HG03175 (cell line): ENCODE results near the gene DYSF.

Experiments
- ATAC-seq: cut with Tn5 transposase; IDR thresholded peaks from one replicate; pipeline ENCODE4 v1.9.1; 2021; ENCODE audit warnings: mild to moderate bottlenecking, moderate library complexity; ENCODE audit not compliant: unreplicated experiment

The DYSF gene

DNA sequence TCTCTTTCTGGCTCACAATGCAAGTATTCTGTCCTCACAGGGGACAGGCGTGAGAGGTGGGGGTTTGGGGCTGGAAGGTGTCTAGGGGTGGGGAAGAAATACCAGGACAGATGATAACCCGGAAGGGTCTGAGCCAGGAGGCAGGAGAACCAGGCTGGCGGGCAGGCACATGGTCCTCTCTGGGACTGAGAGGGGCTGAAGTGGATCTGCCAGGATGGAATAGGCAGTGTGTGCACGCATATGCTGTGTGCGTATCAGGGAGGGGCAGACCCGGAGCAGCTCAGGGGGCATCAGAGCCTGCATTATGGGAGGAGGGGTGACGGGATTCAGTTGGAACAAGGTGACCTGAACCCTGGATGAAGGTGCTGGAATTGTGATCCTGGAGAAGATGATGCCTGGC lies 157.3 kb downstream of the DYSF start:
- ATAC-seq: no peak

GRCh38 chr2:71611247-71611646 lies 157.9 kb downstream of the DYSF start:
- no peak for ATAC-seq

DNA sequence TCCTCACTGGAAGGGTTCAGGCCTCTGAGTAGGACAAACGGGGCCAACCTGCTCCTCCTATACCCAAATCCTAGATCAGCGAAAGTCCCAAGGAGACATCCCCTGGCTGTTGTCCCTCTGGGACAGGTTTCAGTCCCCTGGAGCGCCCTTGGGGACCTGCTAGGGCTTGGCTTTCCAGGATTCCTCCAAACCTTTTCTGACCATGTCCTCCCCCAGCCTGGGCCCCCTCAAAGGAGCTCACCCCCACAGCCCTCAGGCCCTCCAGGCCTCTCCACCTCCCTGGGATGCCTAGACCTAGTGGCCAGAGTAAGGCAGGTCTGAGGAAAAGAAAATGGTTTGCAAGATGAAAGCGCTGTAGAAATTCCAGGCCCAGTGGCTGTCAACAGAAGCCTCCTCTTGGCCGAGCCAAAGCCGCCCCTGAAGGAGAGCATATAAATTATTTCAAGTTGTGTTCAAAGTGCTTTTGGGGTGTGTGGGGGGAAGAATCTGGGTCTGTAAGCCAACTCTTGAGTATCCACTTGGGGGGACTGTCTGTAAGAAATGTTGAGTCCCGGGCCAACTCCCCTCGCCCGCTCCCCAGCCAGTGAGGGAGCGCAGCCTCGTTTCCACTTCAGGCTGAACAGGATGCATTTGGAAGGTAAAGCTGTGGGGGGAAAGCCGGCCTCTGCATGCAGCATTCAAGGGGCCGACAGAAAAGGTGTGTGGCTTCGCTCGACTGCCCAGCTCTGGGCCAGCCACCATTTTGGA lies 158.6 kb downstream of the DYSF start:
- ATAC-seq: no peak

- no peak for ATAC-seq
These were observed 159.4 kb downstream of the DYSF start for GRCh38 chr2:71612581-71613402.

- no peak for ATAC-seq
These were observed 160.1 kb downstream of the DYSF start for GRCh38 chr2:71613403-71613952.

DNA sequence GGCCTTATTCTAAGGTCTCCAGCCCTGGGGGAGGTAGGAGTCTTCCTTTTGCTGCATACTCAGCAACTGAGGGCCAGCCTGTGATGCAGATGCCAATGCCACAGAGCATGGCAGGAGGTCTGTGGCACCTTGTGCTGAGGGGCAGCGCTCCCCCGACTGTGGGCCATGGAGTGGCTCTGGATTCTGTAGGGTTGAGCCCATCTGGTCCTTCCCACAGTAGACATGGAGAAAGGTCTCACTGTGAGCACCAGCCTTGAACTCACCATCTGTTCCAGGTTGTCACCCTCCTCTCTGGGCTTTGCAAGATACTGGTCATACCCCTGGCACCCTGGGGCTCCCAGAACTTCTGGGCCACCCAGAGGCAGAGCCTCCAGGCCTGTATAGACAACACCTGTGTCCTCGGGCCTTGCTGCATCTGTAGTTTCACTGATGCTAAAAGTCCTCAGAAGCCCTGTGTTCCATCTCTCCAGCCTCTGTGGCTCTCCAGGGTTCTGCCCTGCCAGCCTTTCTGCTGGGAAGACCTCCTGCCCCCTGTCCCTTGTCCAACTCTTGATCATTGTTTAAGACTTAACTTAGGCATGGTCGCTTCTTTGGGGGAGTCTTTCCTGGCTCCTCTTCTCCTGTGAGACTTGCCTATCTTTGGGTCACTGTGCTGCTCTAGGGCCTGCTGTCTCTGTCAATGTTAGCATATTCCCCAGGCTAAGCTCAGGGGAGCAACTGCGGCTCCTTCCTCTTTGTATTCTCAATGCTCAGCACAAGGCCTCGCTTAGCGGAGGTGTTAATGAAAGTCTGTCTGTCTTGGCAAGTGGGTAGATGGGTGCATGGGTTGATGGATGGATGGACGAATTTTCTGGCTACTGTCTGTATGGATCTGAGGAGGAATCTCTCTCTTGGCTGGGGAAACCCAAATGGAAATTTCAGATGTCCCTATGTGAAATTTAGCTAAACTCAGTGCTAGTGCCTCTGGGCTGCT lies 160.9 kb downstream of the DYSF start:
- no peak for ATAC-seq

- ATAC-seq: no peak
These were observed 161.8 kb downstream of the DYSF start for GRCh38 chr2:71614976-71615766.

DNA sequence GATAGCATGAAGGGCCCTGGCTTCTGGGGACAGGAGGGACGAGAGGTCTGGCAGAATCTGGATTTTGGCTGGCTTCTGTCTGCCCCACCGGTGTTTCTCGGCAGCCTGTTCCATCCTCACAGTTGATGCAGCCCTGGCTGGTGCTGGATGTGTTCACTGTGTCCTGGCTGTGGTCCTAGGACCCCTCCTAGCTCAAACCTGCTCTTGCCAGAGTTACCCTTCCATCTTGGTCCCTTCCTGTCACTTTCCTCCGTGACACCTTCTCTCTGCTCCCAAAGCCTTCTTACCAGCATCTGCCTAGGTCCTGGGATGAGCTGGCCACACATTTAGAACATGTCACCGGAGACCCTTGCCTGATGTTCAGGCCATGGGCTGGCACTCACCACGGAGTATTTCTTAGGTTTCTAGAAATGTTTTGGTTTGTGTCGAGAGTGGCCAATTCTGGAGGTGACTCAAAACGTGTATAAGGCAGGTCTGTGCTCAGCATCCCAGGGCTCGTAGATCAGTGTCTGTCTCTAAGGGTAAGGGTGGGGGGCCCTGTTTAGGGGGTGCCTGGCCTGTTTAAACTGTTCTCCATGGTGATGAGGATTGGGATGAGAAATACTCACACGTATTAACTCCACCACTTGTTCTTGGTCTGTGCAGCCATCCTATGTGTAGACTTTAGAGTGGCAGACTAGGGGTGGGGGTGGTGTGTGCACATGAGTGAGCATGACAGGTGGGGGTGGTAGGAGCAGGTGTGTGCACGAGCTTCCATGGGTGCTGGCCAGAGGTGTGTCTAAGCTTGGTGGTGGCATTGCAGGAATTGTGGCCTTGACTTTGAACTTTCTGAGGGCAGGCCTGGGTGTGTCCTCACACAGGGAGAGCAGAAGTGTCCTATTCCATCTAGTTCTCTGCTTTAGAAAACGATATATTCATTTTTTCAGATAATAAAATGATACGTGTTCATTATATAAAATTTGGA lies 162.7 kb downstream of the DYSF start:
- ATAC-seq: no peak

DNA sequence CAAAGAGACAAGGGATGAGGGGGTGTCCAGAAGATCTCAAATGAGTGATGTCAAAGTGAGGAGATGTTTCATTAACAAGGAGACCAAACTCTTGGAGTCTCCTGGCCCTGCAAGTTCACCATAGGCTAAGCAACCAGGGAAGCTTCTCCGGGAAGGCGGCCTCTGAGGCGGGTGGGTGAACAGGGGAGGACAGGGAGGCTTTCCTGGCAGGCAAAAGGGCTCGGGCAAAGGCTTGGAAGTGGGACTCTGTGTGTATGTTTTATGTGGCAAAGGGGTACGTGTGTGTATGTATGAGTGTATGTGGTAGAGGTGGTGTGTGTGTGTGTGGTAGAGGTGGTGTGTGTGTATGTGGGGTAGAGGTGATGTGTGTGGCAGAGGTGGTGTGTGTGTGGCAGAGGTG lies 163.9 kb downstream of the DYSF start:
- no peak for ATAC-seq

DNA sequence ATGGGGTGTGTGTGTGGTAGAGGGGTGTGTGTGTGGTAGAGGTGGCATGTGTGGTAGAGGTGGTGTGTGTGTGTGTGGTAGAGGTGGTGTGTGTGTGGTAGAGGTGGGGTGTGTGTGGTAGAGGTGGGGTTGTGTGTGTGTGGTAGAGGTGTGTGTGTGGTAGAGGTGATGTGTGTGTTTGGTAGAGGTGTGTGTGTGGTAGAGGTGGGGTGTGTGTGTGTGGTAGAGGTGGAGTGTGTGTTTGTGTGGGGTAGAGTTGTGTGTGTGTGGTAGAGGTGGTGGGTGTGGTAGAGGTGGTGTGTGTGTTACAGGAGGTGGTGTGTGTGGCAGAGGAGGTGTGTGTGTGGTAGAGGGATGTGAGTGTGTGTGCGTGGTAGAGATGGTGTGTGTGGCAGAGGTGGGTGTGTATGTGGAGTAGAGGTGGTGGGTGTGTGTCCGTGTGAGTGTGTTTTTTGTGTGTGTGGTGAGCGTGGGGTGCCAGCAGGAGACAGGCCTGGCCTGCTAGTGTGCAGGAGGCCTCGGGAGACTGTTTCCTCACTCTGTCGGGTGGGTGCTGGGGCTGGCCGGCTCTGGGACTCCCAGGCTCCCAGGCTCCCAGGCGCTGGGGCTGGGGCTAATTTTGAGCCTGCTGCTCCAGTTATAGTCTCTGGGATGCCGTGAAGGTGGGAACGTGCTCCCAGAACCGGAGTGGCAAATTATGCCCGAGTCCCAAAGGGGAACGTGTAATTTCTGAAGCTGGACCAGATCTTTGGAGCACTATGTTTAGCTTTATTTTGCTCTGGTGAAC lies 165.2 kb downstream of the DYSF start:
- ATAC-seq: no peak

DNA sequence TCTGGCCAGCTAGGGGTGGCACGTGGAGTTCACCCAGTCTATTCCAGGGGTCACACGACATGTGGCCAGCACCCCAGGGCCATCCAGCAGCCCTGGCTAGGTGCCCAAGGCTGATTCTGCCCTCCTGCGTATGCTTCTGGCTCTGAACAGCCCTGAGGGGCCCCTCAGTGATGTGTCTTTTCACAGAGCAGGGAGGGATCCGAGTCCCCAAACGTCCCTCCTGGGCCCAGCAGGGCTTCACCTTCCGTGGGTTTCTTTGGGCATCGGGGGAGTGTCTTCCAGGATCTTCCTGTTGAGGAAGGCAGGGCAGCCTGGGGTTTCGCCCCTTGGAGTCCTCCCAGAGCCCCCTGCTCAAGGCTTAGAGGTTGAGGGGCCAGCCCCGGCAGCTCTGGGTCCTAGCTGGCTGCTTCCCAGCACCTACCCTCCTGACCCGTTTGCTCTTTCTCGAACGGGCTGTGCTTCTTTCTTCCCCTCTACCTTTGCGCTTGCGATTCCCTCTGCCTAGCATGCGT lies 165.9 kb downstream of the DYSF start:
- no peak for ATAC-seq

GRCh38 chr2:71620116-71620515 lies 166.8 kb downstream of the DYSF start:
- ATAC-seq: no peak

DNA sequence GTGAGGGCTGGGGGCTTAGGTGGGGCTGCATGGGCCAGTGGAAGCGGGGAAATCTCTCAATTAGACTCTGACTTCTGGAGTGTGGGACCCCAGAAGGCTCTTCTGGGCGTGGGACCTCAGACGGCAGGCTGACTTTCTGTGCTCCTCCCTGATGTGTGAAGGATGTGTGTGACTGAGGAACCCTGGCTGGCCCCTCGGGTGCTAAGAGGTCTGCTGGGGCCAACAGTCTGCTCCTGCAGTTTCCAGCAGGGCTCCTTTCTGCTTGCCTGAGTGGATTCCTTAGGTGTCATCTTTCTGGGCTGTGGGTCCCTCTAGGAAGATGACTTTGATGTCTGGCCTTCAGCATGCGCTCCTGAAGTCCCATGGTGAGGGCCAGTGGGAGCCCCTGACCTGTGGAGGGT lies 167.5 kb downstream of the DYSF start:
- ATAC-seq: no peak

DNA sequence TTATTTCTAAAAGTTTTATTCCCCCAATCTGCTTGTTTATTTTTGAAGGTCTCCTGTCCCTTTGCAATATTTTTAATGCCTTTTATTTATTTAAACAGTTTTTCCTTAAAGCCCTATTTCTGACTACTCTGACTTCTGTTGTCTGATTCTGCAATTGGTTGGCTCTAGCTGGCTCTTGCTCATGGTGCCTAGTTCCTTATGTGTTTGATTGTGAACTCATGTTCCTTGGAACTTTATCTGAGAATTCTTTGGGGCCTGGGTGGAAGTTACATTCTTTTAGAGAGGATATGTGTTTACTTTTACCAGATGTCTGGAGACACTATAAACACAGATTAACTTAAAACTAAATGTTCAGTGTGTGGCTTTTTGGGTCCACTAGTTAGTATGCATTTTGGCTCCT lies 175.9 kb downstream of the DYSF start:
- no peak for ATAC-seq

DNA sequence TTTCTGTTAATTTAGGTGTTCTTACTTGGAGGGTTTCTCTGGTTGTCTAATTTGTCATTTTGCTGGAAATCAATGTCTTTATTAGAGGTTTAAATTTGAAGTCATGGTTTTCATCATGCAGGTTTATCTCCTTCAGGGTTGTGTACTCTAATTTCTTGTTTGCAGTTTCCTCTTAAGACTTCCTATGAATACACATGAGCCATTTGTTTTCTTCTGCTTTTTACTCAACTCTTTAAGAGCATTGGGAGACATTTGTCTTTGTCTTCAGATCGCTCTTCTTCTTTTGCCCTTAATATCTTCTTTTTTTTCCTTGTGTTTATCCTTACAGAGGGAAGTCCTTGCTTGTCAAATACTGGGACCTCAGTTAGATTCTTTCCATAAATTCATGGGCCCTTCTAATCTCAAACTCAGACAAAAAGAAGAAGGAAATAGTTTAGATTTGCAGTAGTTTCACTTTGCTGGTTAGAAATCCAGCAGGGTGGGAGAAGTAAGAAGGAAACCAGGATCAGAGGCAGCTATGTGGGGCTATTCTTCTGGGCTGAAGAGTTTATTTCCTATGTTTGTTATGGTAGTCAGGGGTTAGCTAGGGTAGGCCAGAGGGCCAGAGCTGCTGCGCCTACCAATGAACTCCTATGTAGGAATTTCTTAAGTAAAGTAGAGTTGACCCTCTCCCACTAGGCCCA lies 176.6 kb downstream of the DYSF start:
- no peak for ATAC-seq

DNA sequence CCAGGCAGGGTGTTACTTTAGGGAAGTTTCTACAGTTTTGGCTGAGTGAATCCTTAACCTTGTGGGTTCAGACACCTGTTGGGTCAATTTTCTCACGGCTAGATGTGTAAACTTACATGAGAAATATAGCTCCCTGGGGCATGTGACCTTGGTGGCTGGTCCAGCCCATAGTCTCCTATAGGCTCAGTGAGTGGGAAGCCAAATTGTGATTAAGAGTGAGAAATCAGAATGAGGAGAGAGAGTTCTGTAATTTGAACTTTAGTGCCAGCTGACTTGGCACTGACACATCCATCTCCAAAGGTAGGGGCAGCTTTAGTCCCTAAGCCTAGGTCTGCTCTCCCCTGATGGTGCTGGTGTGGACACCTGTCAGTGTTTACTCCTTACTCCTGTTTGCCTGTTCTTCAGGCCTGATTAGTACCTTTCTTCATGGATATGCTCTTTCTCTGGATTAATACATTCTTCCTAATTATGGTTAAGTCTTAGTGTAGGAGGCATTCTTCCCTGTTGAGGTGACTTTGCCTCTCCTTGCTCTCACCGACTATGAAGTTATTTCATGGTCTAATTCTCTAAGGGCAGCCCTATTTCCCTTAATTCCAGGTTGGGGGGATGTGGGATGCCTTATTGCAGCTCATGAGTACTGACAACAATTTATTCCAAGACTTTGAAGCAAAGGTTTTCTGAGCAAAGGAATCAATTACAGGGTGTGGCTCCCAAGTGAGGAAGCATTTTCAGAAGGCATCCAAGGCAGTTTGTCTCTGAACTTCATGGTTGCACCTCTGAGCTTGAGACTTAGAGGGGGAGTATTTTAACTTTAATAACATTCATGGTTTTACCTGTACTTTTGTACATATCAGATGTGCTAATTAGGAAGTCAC lies 177.3 kb downstream of the DYSF start:
- no peak for ATAC-seq
